Measurements from ENCODE around the gene HTATIP2.

DNA sequence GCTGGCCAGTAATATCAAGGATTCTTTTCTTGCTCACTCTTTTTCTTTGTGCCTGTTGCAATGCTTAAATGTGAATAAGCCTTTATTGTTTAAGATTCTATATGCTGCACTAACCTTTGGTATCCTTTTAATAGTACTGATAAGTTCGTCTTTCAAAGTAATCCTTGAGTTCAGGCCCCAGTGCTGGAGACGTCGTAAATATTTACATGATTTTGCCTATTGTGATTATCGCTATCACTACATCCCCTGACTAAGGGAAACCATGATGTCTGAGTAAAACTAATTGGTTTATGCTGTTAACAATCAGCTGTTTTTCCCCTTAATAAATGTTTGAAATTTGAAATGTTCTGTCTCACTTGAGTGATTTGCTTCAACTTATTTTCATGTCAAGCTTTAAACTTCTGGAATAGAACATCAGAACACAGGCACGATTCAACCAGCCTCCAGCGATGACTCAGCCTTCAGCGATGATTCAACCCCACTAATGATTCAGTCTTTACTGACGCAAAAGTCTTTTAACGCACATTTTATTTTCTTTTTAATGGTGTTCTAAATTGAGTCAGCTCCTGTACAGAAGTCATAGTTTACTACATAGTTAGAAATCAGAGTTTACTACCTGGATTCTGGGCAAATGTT is 3.9 kb downstream of the HTATIP2 start:
- no peak for TF ChIP-seq CTCF (IDR thresholded peaks at IDR 0.05; ENCODE audit: low read depth, low read length)
- no peak for TF ChIP-seq MAX (IDR thresholded peaks at IDR 0.05; ENCODE audit: low read depth, low read length)
